Stimulated activated CD8-positive, alpha-beta memory T cell treated with anti-CD3 and anti-CD28 coated beads, Interleukin-12 subunit alpha, Interleukin-12 subunit beta, amount 100 ng/mL, for 4 hours (primary cell): Measurements from ENCODE around the gene CACNA1F.

Experiments used
- DNase-seq: peaks from one replicate; pipeline ENCODE4 v3.0.0-alpha.2; 2020; ENCODE audit warnings: low read depth

The CACNA1F gene

GRCh38 chrX:49230500-49231232 is 2.5 kb downstream of the CACNA1F start:
- DNase-seq, result peak; percentile 29

- no peak for DNase-seq
These were observed 5.0 kb downstream of the CACNA1F start for GRCh38 chrX:49228185-49228584.

GRCh38 chrX:49227726-49228125 is 5.4 kb downstream of the CACNA1F start:
- DNase-seq, result no peak

DNA sequence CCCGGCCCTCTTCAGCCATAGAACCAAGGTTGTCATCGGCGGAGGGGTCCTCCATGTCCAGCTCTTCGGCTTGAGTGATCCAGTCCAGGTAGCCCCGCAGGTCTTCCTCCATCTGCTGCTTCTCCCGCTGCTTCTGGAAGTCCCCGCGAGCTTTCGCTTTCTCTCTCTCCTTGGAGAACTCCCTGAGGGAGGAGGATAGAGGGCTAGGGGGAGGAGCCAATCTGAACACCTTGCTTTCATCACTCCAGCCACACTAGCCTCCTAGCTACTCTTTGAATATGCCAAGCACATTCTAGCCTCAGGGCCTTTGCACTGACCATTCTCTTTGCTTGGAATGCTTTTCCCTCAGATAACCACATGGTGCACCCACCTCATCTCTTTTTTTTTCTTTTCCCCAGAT is 6.2 kb downstream of the CACNA1F start:
- no peak for DNase-seq

DNA sequence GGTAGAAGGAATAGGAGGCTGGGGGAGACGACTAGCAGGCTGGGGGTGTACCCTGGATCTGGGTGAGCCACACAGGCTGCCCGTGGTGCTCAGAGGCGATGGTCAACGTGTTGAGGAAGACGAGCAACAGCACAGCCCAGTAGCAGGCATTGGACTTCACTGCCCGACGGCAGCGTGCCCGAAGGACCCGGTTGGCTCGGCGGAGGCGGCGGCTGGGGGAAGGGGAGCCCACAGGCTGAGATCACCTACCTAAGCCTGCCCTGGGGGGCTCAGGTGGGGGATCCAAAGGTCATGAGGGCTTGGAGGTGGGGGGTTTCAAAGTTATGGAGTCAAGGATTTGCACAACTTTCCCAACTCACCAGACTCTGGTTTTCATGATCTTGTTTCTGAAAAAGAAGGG is 7.3 kb downstream of the CACNA1F start:
- DNase-seq, result no peak

- no peak for DNase-seq
These were observed 11.3 kb downstream of the CACNA1F start for GRCh38 chrX:49221868-49222267.

- DNase-seq, result no peak
These were observed 13.0 kb downstream of the CACNA1F start for GRCh38 chrX:49220100-49220499.

- DNase-seq, result no peak
These were observed 18.1 kb downstream of the CACNA1F start for GRCh38 chrX:49214996-49215526.

- no peak for DNase-seq
These were observed 18.7 kb downstream of the CACNA1F start for GRCh38 chrX:49214416-49214815.

DNA sequence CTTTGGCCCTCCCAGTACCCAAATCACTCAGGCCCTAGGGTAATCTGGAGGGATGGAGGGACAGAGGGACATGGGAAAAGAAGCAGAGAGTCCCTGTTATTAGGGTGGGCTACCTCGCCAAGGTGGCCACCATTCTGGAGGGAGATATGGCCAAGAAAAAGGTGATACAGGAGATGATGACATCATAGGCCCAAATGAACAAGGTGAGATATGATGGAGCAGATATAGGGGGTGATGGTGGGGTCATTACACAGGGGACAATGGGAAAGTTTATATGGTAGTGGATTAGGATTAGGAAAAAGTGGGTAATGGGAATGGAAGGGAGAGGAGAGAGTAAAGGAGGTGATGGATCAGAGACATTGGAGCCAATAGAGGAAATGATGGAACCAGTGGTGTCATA is 20.3 kb downstream of the CACNA1F start:
- DNase-seq, result no peak

DNA sequence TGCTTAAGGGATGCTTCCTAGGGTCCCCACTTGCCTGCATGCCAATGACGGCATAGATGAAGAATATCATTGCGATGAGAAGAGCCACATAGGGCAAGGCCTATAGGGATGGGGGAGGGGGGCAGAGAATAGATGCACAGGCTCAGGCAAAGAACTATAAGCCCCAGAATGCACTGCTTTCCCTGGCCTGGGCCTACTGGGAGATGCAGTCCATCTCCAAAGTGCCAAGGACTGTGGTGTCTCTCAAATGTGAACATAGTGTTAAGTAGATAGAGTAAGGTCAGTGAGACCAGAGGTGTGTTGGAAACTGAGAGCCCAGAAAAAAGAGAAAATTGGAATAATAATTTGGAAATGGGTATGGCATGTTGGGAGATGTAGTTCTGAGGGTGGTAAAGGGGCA is 20.9 kb downstream of the CACNA1F start:
- no peak for DNase-seq

GRCh38 chrX:49211074-49211473 is 22.1 kb downstream of the CACNA1F start:
- DNase-seq, result no peak

DNA sequence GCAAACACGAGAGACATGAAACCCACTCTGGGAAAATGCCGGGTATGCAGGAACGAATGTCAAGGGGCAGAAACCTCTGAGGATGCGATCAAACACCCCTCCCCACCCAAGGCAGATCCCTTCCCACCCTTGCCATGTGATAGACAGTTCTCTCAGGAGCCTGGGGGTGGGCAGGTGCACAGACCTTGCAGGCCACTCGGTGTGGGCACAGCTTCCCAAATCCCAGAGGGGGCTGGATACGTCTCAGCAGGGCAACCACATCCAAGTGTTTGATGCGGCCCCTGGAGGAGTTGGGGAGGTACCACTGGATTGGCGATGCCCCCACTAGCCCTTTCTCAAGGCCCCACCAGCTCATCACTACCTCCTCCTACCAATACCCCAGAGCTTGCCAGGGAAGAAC is 22.7 kb downstream of the CACNA1F start:
- no peak for DNase-seq

GRCh38 chrX:49209434-49210251 is 23.5 kb downstream of the CACNA1F start:
- DNase-seq, result no peak

- DNase-seq, result no peak
These were observed 24.7 kb downstream of the CACNA1F start for GRCh38 chrX:49208399-49208798.

DNA sequence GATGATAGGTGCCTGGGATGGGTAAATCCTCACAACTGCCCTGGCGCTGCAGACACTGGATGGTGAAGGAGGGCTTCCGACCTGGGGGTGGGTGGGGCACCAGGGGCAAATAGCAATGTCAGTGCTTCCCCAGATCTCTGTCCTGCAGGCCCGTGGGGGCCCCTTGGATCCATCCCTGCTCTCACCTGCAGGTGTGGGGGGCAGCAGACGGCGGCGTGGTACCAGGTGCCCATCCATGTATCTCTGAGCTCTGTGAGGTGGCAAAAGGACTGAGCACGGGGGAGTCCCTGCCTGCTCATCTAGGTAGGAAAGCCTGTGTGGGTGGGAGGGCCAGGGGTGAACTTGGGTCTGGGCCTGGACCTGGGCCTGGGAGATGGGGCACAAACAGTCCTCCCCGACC is 26.6 kb downstream of the CACNA1F start:
- DNase-seq, result no peak

GRCh38 chrX:49205443-49205842 is 27.7 kb downstream of the CACNA1F start:
- DNase-seq, result no peak

DNA sequence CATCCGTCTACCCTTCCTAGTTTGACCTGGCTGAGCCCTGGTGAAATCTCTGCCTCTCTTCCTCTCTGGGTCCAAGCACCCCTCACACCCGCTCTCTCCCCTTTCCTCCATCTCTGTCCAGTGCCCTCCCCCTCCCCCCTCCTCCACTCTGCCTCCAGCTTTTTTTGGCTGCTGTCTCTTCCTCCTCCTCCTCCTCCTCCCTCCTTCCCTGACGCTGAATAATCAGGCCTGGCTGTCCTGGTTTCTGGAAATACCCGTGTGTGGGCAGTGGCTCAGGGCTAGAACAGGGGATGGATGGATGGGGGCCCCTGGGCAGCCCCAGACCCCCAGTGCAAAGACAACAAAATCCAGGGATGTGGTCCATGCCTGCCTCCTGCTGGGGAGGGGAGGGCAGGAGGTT is 28.4 kb downstream of the CACNA1F start:
- no peak for DNase-seq

GRCh38 chrX:49204017-49204416 is 29.1 kb downstream of the CACNA1F start:
- no peak for DNase-seq

DNA sequence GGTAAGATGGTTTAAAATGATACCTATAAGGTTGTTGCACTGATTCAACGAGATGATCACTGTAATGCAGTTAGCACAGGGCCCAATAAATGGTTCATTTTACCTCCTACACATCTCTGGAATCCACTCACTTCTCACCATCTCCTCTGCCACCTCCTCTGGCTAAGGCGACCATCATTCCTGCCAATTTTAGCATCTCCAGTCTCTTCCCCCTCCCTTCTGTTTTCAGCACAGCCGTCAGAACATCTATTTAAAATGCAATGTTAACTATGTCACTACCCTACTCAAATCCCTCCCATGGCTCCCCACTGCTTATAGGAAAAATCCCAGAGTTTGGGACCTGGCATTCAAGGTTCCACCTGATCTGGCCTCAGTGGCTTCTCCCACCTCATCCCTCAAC is 29.6 kb downstream of the CACNA1F start:
- DNase-seq, result no peak

- no peak for DNase-seq
These were observed 31.1 kb downstream of the CACNA1F start for GRCh38 chrX:49202022-49202421.

- peak; percentile 78 for DNase-seq
These were observed 33.0 kb downstream of the CACNA1F start, which contains the start of gene SYP for GRCh38 chrX:49199906-49200771. TSS of gene SYP (minus strand) at chrX:49200193. CDS start at chrX:49200186, 7 bp downstream.
